Loucy (cell line): ENCODE measurements around the gene HMGN3.

Experiments used
- H2AFZ ChIP-seq: fragments of 200-600 bp; sonication (generic); 2 replicates; pipeline ENCODE4 v1.6.0; 2016; ENCODE audit warnings: antibody characterized with exemption, mild to moderate bottlenecking, low read length, moderate library complexity
- H3F3A ChIP-seq: fragments of 200-600 bp; 2 replicates; pipeline ENCODE4 v1.6.0; 2016; ENCODE audit warnings: antibody characterized with exemption, low read depth, mild to moderate bottlenecking
- H3K27me3 ChIP-seq: fragments of 200-600 bp; sonication (generic); 2 replicates; pipeline ENCODE4 v1.6.1; 2014; ENCODE audit warnings: low read length, mild to moderate bottlenecking; ENCODE audit not compliant: insufficient read depth, poor library complexity, severe bottlenecking
- H3K36me3 ChIP-seq: fragments of 200-600 bp; sonication (generic); 2 replicates; pipeline ENCODE4 v1.6.1; 2016; ENCODE audit warnings: low read length; ENCODE audit not compliant: insufficient read depth
- H3K4me1 ChIP-seq: fragments of 200-600 bp; sonication (generic); 2 replicates; pipeline ENCODE4 v1.5.1; 2014; ENCODE audit warnings: low read length, mild to moderate bottlenecking; ENCODE audit not compliant: insufficient read depth, poor library complexity, severe bottlenecking
- H3K4me2 ChIP-seq: fragments of 200-600 bp; sonication (generic); 2 replicates; pipeline ENCODE4 v1.6.0; 2014; ENCODE audit warnings: antibody characterized with exemption, low read length, low read depth, mild to moderate bottlenecking; ENCODE audit not compliant: poor library complexity, severe bottlenecking
- H3K4me3 ChIP-seq: fragments of 200-600 bp; sonication (generic); 2 replicates; pipeline ENCODE4 v1.5.1; 2014; ENCODE audit warnings: low read length, mild to moderate bottlenecking, mixed read lengths; ENCODE audit not compliant: poor library complexity, severe bottlenecking
- H3K79me2 ChIP-seq: fragments of 200-600 bp; sonication (generic); 2 replicates; pipeline ENCODE4 v1.6.1; 2014; ENCODE audit warnings: low read length; ENCODE audit not compliant: insufficient read depth
- H3K9ac ChIP-seq: fragments of 200-600 bp; sonication (generic); 2 replicates; pipeline ENCODE4 v1.6.0; 2014; ENCODE audit warnings: mild to moderate bottlenecking, low read depth, low read length, moderate library complexity; ENCODE audit not compliant: poor library complexity, severe bottlenecking
- H3K9me2 ChIP-seq: fragments of 200-600 bp; sonication (generic); replicated peaks from 2 replicates; pipeline ENCODE4 v1.6.1; 2016; ENCODE audit warnings: low read depth, low read length, mixed read lengths
- H3K9me3 ChIP-seq: fragments of 200-600 bp; sonication (generic); 2 replicates; pipeline ENCODE4 v1.6.1; 2014; ENCODE audit warnings: mild to moderate bottlenecking, antibody characterized with exemption, low read length, low read depth; ENCODE audit not compliant: insufficient read depth
- H4K20me1 ChIP-seq: fragments of 200-600 bp; sonication (generic); 2 replicates; pipeline ENCODE4 v1.6.0; 2014; ENCODE audit warnings: antibody characterized with exemption, low read length, mild to moderate bottlenecking; ENCODE audit not compliant: insufficient read depth, poor library complexity, severe bottlenecking
- EZH2phosphoT487 ChIP-seq: fragments of 200-600 bp; IDR thresholded peaks from 2 replicates; pipeline ENCODE4 v1.6.1; 2018; ENCODE audit warnings: antibody characterized with exemption, mild to moderate bottlenecking, moderate library complexity, borderline replicate concordance
- TF ChIP-seq, protein P1 (sequence below): fragments of 200-600 bp; sonication (generic); conservative IDR thresholded peaks from 2 replicates; pipeline ENCODE4 v1.5.1; 2014; ENCODE audit warnings: mild to moderate bottlenecking, antibody characterized with exemption, low read length

Gene HMGN3

DNA sequence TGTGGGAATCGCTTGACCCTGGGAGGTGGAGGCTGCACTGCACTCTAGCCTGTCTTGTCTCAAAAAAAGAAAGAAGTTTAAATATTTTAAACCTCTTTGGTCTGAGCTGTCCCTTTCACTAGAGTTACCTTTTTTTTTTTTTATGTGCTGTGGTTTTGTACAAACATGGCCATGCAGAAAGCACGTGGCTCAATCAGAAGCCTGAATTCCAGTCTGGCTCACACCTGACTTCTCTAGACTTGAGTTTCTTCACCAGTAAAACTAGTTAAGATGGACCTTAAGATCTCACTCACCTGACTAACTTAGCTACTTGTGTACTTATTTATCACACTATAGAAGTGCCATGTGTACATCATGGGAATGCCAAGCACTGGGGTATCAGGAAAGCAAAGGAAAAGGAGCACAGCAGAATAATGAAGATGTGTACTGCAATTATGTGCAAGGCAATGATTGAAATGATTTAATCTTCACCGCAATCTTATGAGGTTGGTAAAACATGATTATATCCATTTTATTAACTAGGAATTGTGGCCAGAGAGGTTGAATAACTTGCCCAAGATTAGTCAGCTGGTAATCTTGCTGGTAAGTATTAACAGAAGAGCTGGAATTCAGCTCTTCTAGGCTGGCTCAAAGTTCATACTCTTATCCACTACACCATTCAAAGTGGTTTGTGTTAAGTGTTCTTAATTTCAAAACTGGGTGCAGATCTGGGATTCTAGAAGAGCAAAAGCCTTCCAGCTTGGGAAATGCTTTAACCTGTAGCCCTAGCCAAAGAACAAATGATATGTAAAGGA is 10.7 kb downstream of the HMGN3 start:
- H3K4me2 ChIP-seq: no peak overlapping the region
- H3K4me3 ChIP-seq: no peak overlapping the region
- H3K79me2 ChIP-seq: peaks cover 95% of the 10 kb centered on the region
- no peaks in the 10 kb centered on the region for H3K9me3 ChIP-seq
- peaks cover 59% of the 10 kb centered on the region for H4K20me1 ChIP-seq
- H3K4me1 ChIP-seq: peaks cover 30% of the 10 kb centered on the region
- no peak overlapping the region for H2AFZ ChIP-seq
- no peaks in the 10 kb centered on the region for H3K9me2 ChIP-seq
- H3K36me3 ChIP-seq: peaks cover 6% of the 10 kb centered on the region; the same call in 1 of the 2 replicates
- H3F3A ChIP-seq: no peaks in the 10 kb centered on the region
- H3K27me3 ChIP-seq: no peaks in the 10 kb centered on the region
- H3K9ac ChIP-seq: no peak overlapping the region
- TF ChIP-seq EZH2phosphoT487: no peak
- TF ChIP-seq, protein P1, sequence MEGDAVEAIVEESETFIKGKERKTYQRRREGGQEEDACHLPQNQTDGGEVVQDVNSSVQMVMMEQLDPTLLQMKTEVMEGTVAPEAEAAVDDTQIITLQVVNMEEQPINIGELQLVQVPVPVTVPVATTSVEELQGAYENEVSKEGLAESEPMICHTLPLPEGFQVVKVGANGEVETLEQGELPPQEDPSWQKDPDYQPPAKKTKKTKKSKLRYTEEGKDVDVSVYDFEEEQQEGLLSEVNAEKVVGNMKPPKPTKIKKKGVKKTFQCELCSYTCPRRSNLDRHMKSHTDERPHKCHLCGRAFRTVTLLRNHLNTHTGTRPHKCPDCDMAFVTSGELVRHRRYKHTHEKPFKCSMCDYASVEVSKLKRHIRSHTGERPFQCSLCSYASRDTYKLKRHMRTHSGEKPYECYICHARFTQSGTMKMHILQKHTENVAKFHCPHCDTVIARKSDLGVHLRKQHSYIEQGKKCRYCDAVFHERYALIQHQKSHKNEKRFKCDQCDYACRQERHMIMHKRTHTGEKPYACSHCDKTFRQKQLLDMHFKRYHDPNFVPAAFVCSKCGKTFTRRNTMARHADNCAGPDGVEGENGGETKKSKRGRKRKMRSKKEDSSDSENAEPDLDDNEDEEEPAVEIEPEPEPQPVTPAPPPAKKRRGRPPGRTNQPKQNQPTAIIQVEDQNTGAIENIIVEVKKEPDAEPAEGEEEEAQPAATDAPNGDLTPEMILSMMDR: no peak

- no peaks in the 10 kb centered on the region for H3K27me3 ChIP-seq
- no peak overlapping the region for H2AFZ ChIP-seq
- H3K4me3 ChIP-seq: no peak overlapping the region
- peaks cover 63% of the 10 kb centered on the region for H3K79me2 ChIP-seq
- no peaks in the 10 kb centered on the region for H3K9me2 ChIP-seq
- H3K9ac ChIP-seq: no peak overlapping the region
- no peaks in the 10 kb centered on the region for H3F3A ChIP-seq
- H3K4me2 ChIP-seq: no peak overlapping the region
- TF ChIP-seq EZH2phosphoT487: no peak
- TF ChIP-seq, protein P1: no peak
- peaks cover 9% of the 10 kb centered on the region for H3K4me1 ChIP-seq
- H3K9me3 ChIP-seq: no peaks in the 10 kb centered on the region
- peaks cover 47% of the 10 kb centered on the region for H4K20me1 ChIP-seq
- H3K36me3 ChIP-seq: peaks cover 21% of the 10 kb centered on the region; the same call in 1 of the 2 replicates
These were observed 19.2 kb downstream of the HMGN3 start for GRCh38 chr6:79215213-79215824.

DNA sequence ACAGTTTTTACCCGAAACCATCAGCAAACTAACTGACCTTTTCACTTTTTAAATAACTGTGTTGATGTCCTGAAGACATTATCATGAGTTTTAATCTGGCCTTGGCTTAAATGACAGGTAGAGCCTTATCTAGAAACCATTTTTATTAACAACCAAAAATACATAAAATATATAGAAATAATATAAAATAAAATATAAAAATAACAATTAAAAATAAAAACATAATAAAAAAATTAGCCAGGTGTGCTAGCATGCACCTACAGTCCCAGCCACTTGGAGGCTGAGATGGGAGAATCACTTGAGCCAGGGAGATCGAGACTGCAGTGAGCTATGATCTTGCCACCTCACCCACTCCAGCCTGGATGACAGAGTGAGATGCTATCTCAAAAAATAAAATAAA is 21.6 kb downstream of the HMGN3 start:
- Histone ChIP-seq H3K9me2 (no peaks in the 10 kb centered on the region), H3K4me3 (no peak overlapping the region), H3K4me2 (no peak overlapping the region), H4K20me1 (peaks cover 32% of the 10 kb centered on the region), H3K9me3 (no peaks in the 10 kb centered on the region), H3K79me2 (peaks cover 52% of the 10 kb centered on the region), H3K9ac (no peak overlapping the region), H3K4me1 (peaks cover 8% of the 10 kb centered on the region), H3F3A (no peaks in the 10 kb centered on the region), H2AFZ (no peak overlapping the region), H3K27me3 (no peaks in the 10 kb centered on the region), H3K36me3 (peaks cover 44% of the 10 kb centered on the region; the same call in 1 of the 2 replicates)
- no peak for TF ChIP-seq EZH2phosphoT487
- TF ChIP-seq, protein P1: no peak
